SKM-1 (cell line): ENCODE measurements around the gene SUPT5H.
"Not testable (repeated sequence)": the region's sequence is repeated elsewhere in the genome, so short reads cannot be mapped to it uniquely, and the experiment has no call there.

ENCODE experiments used
- DNase-seq: peaks from one replicate; lab custom pipeline; 2025; ENCODE audit not compliant: unreplicated experiment; lab: John Stamatoyannopoulos, UW

The SUPT5H gene

DNA sequence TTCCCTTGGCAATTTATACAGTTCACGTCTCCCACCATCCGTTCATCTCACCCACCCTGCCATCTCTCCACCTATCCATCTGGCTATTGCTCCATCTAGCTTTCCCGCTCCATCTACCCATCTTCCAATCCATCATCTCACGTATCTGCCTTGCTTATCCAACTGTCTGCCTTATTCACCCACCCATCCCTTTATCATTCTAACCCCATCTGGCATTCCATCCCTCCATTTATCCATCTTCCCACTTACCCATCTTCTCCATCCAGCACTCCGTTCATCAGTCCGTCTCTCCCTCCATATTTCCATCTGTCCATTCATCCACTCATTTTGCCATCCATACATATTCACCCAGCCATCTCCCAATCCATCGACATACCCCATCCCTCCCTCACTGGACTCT, 19.6 kb upstream of the SUPT5H start:
- no peak for DNase-seq

DNA sequence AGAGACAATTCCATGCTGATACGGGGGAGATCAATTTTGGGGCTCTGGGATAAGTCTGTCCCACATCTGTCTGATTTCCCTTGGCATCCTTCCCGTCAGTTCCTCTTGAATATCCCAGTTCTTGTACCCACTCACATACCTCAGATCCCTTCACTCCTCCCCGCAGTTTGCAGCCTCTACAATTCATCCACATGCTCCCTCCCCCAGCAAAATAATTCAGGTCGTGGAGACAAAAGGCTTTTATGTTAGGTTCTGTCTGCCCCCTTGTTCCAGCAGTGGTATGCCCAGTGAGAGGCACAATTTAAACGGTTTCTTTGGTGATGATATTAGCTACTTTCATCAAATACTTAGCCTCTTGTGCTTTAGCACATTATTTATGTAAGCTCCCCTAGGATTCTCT, 19.2 kb upstream of the SUPT5H start:
- no peak for DNase-seq

- DNase-seq, result no peak
These were observed 17.7 kb upstream of the SUPT5H start for GRCh38 chr19:39427707-39428106.

DNA sequence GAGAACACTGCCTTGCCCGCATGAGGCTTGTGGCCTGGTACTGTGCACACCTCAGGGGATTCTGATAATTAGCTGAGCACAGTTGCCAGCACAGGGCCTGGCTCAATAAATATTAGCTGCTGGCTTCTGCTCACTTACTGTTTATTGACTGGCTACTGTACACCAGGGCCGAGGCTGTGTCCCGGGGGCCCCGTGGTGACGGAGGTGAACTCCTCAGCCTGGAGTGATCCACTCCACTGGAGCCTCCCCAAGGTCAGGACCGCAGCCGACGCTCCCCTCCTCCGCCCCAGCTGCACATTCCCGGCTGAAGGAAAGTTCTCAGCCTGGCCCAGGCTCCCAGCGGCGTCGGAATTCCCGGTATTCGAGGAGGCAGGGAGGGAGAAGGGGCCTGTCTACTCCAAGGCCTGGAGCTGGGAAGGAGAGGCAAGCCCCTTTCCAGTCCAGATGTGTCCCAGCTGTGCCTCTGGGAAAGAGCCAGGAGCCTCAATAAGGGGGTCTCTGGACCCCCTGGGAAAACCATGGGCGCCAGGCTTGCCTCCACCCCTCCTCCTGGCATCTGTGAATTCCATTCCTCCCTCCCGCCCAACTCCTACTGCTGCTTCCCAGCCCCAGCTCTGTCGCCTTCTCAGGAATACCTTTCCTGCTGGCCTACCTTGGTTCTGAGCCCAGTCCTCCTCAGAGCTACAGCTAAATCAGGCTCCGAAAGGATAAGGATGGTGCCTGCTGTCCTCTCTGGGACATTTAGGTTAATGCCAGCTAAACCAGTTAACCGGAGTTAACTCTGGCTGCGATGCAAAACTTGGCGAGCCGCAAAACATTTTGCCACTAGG, 16.9 kb upstream of the SUPT5H start:
- DNase-seq, result no peak

DNA sequence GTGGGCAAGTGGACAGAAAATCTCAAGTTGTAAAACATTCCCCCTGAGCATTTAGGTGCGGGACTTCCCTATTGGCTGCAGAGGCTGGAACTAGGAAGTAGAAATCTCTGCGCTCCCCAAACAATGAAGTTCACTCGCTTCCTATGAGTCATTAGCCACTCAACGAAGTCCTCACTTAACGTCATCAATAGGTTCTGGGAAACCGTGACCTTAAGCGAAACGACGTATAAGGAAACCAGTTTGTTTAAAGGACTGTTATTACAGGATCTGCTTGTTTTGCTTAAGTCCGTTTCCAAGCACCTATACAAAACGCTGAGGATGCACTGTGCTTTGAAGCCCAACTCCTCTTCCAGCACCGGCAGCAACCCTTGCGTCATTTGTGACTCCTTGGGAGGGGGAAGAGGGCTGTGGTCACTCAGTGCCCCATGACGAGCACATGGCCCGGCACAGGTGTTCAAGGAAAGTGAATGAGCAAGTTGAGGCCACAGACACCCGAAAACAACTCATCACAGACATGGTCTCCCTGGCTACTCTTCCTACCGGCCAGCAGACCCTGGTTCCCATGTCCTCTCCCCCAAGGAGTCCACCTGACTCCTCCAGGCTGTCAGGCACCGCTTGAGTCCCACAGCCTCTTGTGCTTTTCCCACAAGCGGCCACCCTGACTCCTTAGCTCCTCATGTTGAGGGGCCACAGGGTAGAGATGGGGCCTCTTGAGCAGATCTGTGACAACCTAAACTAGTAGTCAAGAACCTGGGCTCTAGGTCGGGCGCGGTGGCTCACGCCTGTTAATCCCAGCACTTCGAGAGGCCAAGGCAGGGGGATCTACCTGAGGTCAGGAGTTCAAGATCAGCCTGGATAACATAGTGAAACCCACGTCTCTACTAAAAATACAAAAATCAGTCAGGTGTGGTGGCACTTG, 14.4 kb upstream of the SUPT5H start:
- DNase-seq, result peak; percentile 62

DNA sequence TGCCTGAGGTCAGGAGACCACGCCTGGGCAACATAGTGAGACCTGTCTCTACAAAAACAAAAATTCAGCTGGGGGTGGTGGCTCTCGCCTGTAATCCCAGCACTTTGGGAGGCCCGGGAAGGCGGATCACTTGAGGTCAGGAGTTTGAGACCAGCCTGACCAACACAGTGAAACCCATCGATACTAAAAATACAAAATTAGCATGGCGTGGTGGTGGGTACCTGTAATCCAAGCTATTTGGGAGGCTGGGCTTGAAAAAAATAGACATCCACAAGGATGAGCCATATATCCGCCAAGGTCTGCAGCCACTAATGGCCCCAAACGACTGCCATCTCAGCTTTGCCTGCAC, 12.7 kb upstream of the SUPT5H start:
- no peak for DNase-seq

GRCh38 chr19:39433480-39434079, 11.8 kb upstream of the SUPT5H start:
- DNase-seq, result no peak

DNA sequence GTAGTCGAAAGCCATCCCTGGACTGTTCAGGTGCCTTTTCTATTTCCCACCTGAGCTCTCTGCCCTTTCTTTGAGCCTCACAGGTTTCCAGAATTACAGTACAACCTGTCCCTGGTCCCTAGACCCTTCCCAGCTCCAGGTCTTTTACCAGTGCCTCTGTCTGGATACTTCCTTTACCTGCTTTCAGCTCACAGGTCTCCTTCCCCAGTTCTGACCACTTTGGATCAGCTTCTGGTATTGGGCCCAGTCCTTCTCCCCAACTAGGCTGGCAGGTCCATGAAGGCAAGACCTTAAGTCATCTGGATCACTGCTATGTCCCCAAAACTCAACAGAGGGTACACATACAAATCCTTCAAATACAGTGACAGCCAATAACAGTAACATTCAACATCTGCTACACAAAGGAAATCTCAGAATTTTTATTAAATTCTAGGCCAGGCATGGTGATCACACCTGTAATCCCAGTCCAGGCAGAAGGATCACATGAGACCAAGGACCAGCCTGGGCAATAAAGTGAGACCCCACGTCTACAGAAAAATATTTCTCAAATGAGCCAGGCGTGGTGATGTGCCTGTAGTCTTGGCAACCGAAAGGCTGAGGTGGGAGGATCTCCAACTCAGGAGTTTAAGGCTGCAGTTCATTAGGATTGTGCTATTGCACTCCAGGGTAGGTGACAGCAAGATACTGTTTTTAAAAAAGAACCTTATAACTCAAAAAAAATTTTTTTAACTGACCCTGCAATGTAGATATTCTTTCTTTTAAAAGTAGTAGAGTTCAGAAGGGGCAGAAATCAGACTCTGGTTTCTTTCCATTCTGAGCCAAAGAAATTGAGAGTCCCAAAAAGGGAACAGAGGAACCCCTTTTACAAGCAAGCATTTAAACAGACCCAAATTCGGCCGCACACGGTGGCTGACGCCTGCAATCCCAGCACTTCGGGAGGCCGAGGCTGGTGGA, 11.0 kb upstream of the SUPT5H start:
- no peak for DNase-seq

- peak; percentile 98 for DNase-seq
These were observed 9.7 kb upstream of the SUPT5H start, which contains the start of gene RPS16 for GRCh38 chr19:39435499-39436349. Gene RPS16, minus strand, starts transcription at chr19:39435949. Its CDS starts 54 bp downstream, at chr19:39435895.

- DNase-seq, result no peak
These were observed 9.0 kb upstream of the SUPT5H start for GRCh38 chr19:39436350-39436716.

DNA sequence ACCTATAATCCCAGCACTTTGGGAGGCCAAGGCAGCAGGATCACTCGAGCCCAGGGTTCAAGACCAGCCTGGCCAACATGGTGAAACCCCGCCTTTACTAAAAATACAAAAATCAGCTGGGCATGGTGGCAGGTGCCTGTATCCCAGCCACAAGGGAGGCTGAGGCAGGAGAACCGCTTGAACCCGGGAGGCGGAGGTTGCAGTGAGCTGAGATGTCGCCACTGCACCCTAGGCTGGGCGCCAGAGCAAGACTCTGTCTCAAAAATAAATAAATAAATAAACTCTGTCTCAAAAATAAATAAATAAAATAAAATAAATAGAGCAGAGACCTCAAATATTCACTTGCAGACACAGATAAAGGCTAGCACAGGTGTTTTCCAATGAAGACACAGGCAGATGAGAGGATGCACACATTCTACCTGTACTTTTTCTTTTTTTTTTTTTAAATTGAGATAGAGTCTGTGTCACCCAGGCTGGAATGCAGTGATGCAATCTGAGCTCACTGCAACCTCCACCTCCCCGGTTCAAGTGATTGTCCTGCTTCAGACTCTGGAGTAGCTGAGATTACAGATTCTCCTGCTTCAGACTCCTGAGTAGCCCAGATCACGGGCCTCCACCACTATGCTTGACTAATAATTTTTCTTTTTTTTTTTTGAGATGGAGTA, 7.0 kb upstream of the SUPT5H start:
- no peak for DNase-seq

GRCh38 chr19:39444598-39445195, 685 bp upstream of the SUPT5H start:
- DNase-seq, result no peak

DNA sequence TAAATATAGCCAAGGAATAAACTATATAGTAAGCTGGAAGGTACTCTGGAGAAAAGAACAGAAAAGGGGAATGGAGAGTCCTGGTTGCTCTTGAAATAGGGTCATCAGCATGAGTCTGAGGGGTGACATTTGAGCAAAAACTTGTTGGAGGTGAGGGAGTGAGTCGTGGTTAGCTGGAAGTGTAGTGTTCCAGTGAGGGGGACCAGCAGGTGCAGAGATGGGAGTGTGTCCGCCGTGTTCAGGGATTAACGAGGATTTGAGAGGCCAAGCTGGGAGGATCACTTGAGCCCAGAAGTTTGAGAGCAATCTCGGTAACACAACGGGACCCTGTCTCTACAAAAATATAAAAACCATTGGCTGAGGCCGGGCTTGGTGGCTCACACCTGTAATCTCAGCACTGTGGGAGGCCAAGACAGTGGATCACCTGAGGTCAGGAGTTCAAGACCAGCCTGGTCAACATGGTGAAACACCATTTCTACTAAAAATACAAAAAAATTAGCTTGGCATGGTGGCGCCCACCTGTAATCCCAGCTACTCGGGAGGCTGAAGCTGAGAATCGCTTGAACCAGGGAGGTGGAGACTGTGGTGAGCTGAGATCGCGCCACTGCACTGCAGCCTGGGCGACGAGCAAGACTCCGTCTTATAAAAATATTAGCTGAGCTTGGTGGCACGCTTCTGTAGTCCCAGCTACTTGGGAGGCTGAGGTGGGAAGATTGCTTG, 1.1 kb downstream of the SUPT5H start:
- DNase-seq, result no peak

GRCh38 chr19:39448271-39448670, 2.9 kb downstream of the SUPT5H start:
- DNase-seq, result no peak

DNA sequence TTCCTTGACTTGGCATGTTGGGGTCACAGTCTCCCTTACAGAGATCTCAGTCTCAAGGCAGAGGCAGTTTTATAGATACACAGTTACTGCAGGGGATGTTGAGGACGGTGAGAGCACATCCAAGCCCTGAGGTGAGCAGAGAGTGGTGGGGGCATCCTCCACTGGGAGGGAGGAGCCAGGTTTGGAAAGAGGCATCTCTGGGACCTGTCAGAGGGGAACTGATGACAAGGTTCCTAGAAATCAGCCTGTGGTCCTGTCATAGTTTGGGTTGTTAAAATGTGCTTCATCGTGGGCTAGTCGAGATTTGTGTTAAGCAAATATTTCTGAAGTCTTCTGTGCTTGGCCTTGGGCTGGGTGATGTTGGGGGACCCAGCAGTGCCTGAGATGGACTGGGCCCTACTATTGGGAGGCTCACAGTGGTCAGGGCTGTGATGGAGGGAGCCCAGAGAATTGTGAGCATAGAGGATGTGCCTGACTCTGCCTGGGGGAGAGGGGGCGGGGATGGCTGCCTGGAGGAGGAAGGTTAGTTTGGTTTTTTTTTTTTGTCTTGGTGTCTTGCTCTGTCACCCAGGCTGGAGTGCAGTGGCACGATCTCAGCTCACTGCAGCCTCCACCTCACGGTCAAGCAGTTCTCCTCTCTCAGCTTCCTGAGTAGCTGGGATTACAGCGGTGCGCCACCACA, 3.9 kb downstream of the SUPT5H start:
- DNase-seq, result no peak

- not testable (repeated sequence) for DNase-seq
These were observed 5.9 kb downstream of the SUPT5H start for GRCh38 chr19:39451257-39451656.

DNA sequence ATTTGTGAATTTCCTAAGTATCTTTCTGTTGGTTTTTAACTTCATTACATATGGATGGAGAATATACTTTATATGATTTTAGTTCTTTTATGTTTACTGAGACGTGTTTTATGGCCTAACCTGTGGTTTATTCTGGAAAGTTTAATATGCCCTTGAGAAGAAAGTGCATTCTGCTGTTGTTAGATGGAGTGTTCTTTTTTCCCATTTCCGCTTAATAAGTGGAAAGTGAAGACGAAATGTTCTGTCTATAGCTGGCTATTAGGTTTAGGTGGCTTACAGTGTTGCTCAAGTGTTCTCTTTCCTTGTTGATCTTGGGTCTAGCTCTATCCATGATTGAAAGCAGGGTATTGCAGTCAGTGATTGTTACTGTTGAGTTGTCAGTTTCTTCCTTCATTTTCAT, 18.0 kb downstream of the SUPT5H start:
- no peak for DNase-seq
